Suprapubic skin (tissue), 4 donors: ENCODE measurements around the gene TMEM131L. TPM values are rescaled to one million over a fixed set of nuclear protein-coding genes. Genes with fewer than 3 reads are reported as not detected.

Source experiments
- DNase-seq, 2 donors: peaks; one replicate each; pipeline ENCODE4 v3.0.0-alpha.2; 2019; ENCODE audit warnings: low spot score in 2 of 2
- H3K27ac ChIP-seq: fragments of 200-600 bp; sonication (generic); one replicate; pipeline ENCODE4 v1.5.1; 2019
- H3K27me3 ChIP-seq: fragments of 200-600 bp; sonication (generic); one replicate; pipeline ENCODE4 v1.5.1; 2019
- H3K36me3 ChIP-seq: fragments of 200-600 bp; sonication (generic); one replicate; pipeline ENCODE4 v1.5.1; 2019
- H3K4me1 ChIP-seq: fragments of 200-600 bp; sonication (generic); one replicate; pipeline ENCODE4 v1.5.1; 2019
- H3K4me3 ChIP-seq: fragments of 200-600 bp; sonication (generic); one replicate; pipeline ENCODE4 v1.5.1; 2019; ENCODE audit warnings: mild to moderate bottlenecking
- H3K9me3 ChIP-seq: fragments of 200-600 bp; sonication (generic); one replicate; pipeline ENCODE4 v1.5.1; 2019
- CTCF ChIP-seq, 2 donors: fragments of 200-600 bp in 1 of 2; fragments of 450-650 bp in 1 of 2; sonication (generic) in 1 of 2; IDR thresholded peaks; one replicate each; pipeline ENCODE4 v1.5.1; 2016 to 2019; ENCODE audit warnings: antibody characterized with exemption in 2 of 2, mild to moderate bottlenecking in 1 of 2, moderate library complexity in 1 of 2
- EP300 ChIP-seq: sonication (generic); formaldehyde crosslinking; IDR thresholded peaks from one replicate; pipeline ENCODE4 v1.6.1; 2017; ENCODE audit warnings: antibody characterized with exemption
- POLR2A ChIP-seq, 2 donors: fragments of 450-650 bp; IDR thresholded peaks; one replicate each; pipeline ENCODE4 v1.6.1; 2017; ENCODE audit warnings: antibody characterized with exemption in 2 of 2, mild to moderate bottlenecking in 2 of 2, moderate library complexity in 2 of 2
- POLR2AphosphoS5 ChIP-seq, 3 donors: sonication (generic); formaldehyde crosslinking; IDR thresholded peaks; one replicate each; pipeline ENCODE4 v1.6.1; 2017; ENCODE audit warnings: antibody characterized with exemption in 3 of 3
- WGBS: methylation state at CpG from one replicate; pipeline ENCODE4 v1.1.5; 2018; 5-methylcytosine and 5-hydroxymethylcytosine counted together
- total RNA-seq, 4 donors: library from RNA; depleted of rRNA; stranded (reverse); fragments of >200 nt; gene quantifications; one replicate each; pipeline ENCODE4 v1.1.0, GENCODE V29; 2016

Gene TMEM131L
- total RNA-seq, 4 donors from 2014 or later = 13.5 to 25.0 (median 17.2) TPM

- TF ChIP-seq CTCF (IDR thresholded peaks at IDR 0.05) (no peak), POLR2A (IDR thresholded peaks at IDR 0.05) (no peak), EP300 (no peak), POLR2AphosphoS5 (IDR thresholded peaks at IDR 0.05) (no peak)
- no peak overlapping the region for H3K27ac ChIP-seq
- 89% methylated on average over 15 of the region's 15 CpGs for WGBS
Observed at GRCh38 chr4:153514688-153515426, 48.7 kb downstream of the TMEM131L start.

GRCh38 chr4:153517159-153517558 lies 51.0 kb downstream of the TMEM131L start:
- 79% methylated on average over 3 of the region's 3 CpGs for WGBS
- H3K36me3 ChIP-seq = no peaks in the 10 kb centered on the region
- no peak overlapping the region for H3K27ac ChIP-seq
- DNase-seq = no peak
- no peak overlapping the region for H3K4me3 ChIP-seq
- peaks cover 16% of the 10 kb centered on the region for H3K4me1 ChIP-seq
- TF ChIP-seq POLR2AphosphoS5 (IDR thresholded peaks at IDR 0.05) = no peak
- no peak for TF ChIP-seq EP300
- no peak for TF ChIP-seq CTCF (IDR thresholded peaks at IDR 0.05)
- no peak for TF ChIP-seq POLR2A (IDR thresholded peaks at IDR 0.05)
- H3K27me3 ChIP-seq = no peaks in the 10 kb centered on the region
- H3K9me3 ChIP-seq = no peaks in the 10 kb centered on the region

More at GRCh38 chr4:153514688-153515426, 48.7 kb downstream of the TMEM131L start:
- Histone ChIP-seq H3K36me3 (no peaks in the 10 kb centered on the region), H3K27me3 (no peaks in the 10 kb centered on the region), H3K9me3 (no peaks in the 10 kb centered on the region), H3K4me1 (peaks cover 14% of the 10 kb centered on the region), H3K4me3 (no peak overlapping the region)
- no peak for DNase-seq

GRCh38 chr4:153518001-153518400 lies 51.8 kb downstream of the TMEM131L start:
- H3K4me3 ChIP-seq = no peak overlapping the region
- H3K36me3 ChIP-seq = no peaks in the 10 kb centered on the region
- WGBS = 80% methylated on average over 8 of the region's 8 CpGs
- no peak for DNase-seq
- no peaks in the 10 kb centered on the region for H3K9me3 ChIP-seq
- peaks cover 14% of the 10 kb centered on the region for H3K4me1 ChIP-seq
- H3K27me3 ChIP-seq = no peaks in the 10 kb centered on the region
- no peak overlapping the region for H3K27ac ChIP-seq
- TF ChIP-seq POLR2AphosphoS5 (IDR thresholded peaks at IDR 0.05) = no peak
- TF ChIP-seq EP300 = no peak
- TF ChIP-seq CTCF (IDR thresholded peaks at IDR 0.05) = no peak
- TF ChIP-seq POLR2A (IDR thresholded peaks at IDR 0.05) = no peak

GRCh38 chr4:153518637-153519389 lies 52.7 kb downstream of the TMEM131L start:
- TF ChIP-seq EP300 (no peak), POLR2A (IDR thresholded peaks at IDR 0.05) (no peak), CTCF (IDR thresholded peaks at IDR 0.05) (no peak), POLR2AphosphoS5 (IDR thresholded peaks at IDR 0.05) (no peak)
- Histone ChIP-seq H3K4me3 (no peak overlapping the region), H3K4me1 (peaks cover 18% of the 10 kb centered on the region), H3K27me3 (no peaks in the 10 kb centered on the region), H3K36me3 (no peaks in the 10 kb centered on the region), H3K9me3 (no peaks in the 10 kb centered on the region), H3K27ac (no peak overlapping the region)
- 83% methylated on average over 10 of the region's 10 CpGs for WGBS
- DNase-seq = no peak

GRCh38 chr4:153519687-153520086 lies 53.5 kb downstream of the TMEM131L start:
- no peak for TF ChIP-seq EP300
- no peak for TF ChIP-seq POLR2AphosphoS5 (IDR thresholded peaks at IDR 0.05)
- no peak for TF ChIP-seq POLR2A (IDR thresholded peaks at IDR 0.05)
- no peak for TF ChIP-seq CTCF (IDR thresholded peaks at IDR 0.05)
- H3K9me3 ChIP-seq = no peaks in the 10 kb centered on the region
- no peak overlapping the region for H3K27ac ChIP-seq
- no peak overlapping the region for H3K4me3 ChIP-seq
- WGBS = 82% methylated on average over 1 of the region's 1 CpG
- no peaks in the 10 kb centered on the region for H3K36me3 ChIP-seq
- no peaks in the 10 kb centered on the region for H3K27me3 ChIP-seq
- peaks cover 22% of the 10 kb centered on the region for H3K4me1 ChIP-seq
- no peak for DNase-seq
